Measurements from ENCODE around the gene UROC1. TPM values are rescaled to one million over a fixed set of nuclear protein-coding genes. Genes with fewer than 3 reads are reported as not detected.

UROC1 gene
- total RNA-seq, 1 experiment from 2014 or later = not detected

GRCh38 chr3:126516936-126517290 is 660 bp downstream of the UROC1 start:
- no peak for DNase-seq (ENCODE audit: low spot score)

GRCh38 chr3:126516152-126516935 is 1.2 kb downstream of the UROC1 start:
- no peak for DNase-seq (ENCODE audit: low spot score)

- no peak for DNase-seq (ENCODE audit: low spot score)
Observed at GRCh38 chr3:126515066-126515706, 2.4 kb downstream of the UROC1 start.

GRCh38 chr3:126514161-126514560 is 3.4 kb downstream of the UROC1 start:
- no peak for DNase-seq (ENCODE audit: low spot score)

- DNase-seq (ENCODE audit: low spot score) = no peak
Observed at GRCh38 chr3:126512916-126513650, 4.5 kb downstream of the UROC1 start.

GRCh38 chr3:126512026-126512425 is 5.5 kb downstream of the UROC1 start:
- no peak for DNase-seq (ENCODE audit: low spot score)

GRCh38 chr3:126511291-126511690 is 6.3 kb downstream of the UROC1 start:
- DNase-seq (ENCODE audit: low spot score) = no peak

- DNase-seq (ENCODE audit: low spot score) = no peak
Observed at GRCh38 chr3:126510308-126510910, 7.2 kb downstream of the UROC1 start.

GRCh38 chr3:126509597-126510307 is 7.8 kb downstream of the UROC1 start:
- no peak for DNase-seq (ENCODE audit: low spot score)

- no peak for DNase-seq (ENCODE audit: low spot score)
Observed at GRCh38 chr3:126508564-126508964, 9.0 kb downstream of the UROC1 start.

GRCh38 chr3:126507886-126508285 is 9.7 kb downstream of the UROC1 start:
- DNase-seq (ENCODE audit: low spot score) = no peak

GRCh38 chr3:126503701-126504100 is 13.9 kb downstream of the UROC1 start:
- DNase-seq (ENCODE audit: low spot score) = no peak

- no peak for DNase-seq (ENCODE audit: low spot score)
Observed at GRCh38 chr3:126502656-126503055, 14.9 kb downstream of the UROC1 start.

- no peak for DNase-seq (ENCODE audit: low spot score)
Observed at GRCh38 chr3:126501736-126502135, 15.8 kb downstream of the UROC1 start.

GRCh38 chr3:126501054-126501453 is 16.5 kb downstream of the UROC1 start:
- DNase-seq (ENCODE audit: low spot score) = no peak

- DNase-seq (ENCODE audit: low spot score) = no peak
Observed at GRCh38 chr3:126500016-126500415, 17.6 kb downstream of the UROC1 start.

- DNase-seq (ENCODE audit: low spot score) = no peak
Observed at GRCh38 chr3:126499401-126499800, 18.2 kb downstream of the UROC1 start.

- DNase-seq (ENCODE audit: low spot score) = no peak
Observed at GRCh38 chr3:126498929-126499328, 18.6 kb downstream of the UROC1 start.

GRCh38 chr3:126498461-126498860 is 19.1 kb downstream of the UROC1 start:
- DNase-seq (ENCODE audit: low spot score) = no peak

- no peak for DNase-seq (ENCODE audit: low spot score)
Observed at GRCh38 chr3:126497956-126498355, 19.6 kb downstream of the UROC1 start.

All from HT-29 (cell line).